ENCODE measurements around the gene KIAA0232.

The KIAA0232 gene

GRCh38 chr4:6856391-6856790 lies 73.9 kb downstream of the KIAA0232 start:
- ATAC-seq = no peak
- no peak for TF ChIP-seq CSDC2 (CRISPR knock-in tag; IDR thresholded peaks at IDR 0.05)

GRCh38 chr4:6857009-6857882 lies 74.7 kb downstream of the KIAA0232 start:
- ATAC-seq = no peak
- TF ChIP-seq OSR1 (CRISPR knock-in tag; IDR thresholded peaks at IDR 0.05) = no peak
- TF ChIP-seq ZFP3 (CRISPR knock-in tag; IDR thresholded peaks at IDR 0.05) = no peak
- no peak for TF ChIP-seq BACH2 (CRISPR knock-in tag; IDR thresholded peaks at IDR 0.05; ENCODE audit: borderline replicate concordance)
- TF ChIP-seq POU6F1 (CRISPR knock-in tag; IDR thresholded peaks at IDR 0.05; ENCODE audit: borderline replicate concordance, low read depth) = no peak
- TF ChIP-seq ZNF565 (CRISPR knock-in tag; conservative IDR thresholded peaks at IDR 0.05; ENCODE audit: low read depth) = no peak
- no peak for TF ChIP-seq ISL1 (CRISPR knock-in tag; IDR thresholded peaks at IDR 0.05)
- no peak for TF ChIP-seq TSHZ2 (CRISPR knock-in tag; IDR thresholded peaks at IDR 0.05)
- no peak for TF ChIP-seq ZNF70 (CRISPR knock-in tag; IDR thresholded peaks at IDR 0.05)
- no peak for TF ChIP-seq ZNF8 (CRISPR knock-in tag; IDR thresholded peaks at IDR 0.05)
- no peak for TF ChIP-seq ZC3H10 (CRISPR knock-in tag; IDR thresholded peaks at IDR 0.05)
- TF ChIP-seq TCF4 (CRISPR knock-in tag; IDR thresholded peaks at IDR 0.05; ENCODE audit: borderline replicate concordance) = no peak
- TF ChIP-seq CSDC2 (CRISPR knock-in tag; IDR thresholded peaks at IDR 0.05) = no peak
- no peak for TF ChIP-seq SNAI2 (CRISPR knock-in tag; IDR thresholded peaks at IDR 0.05)
- TF ChIP-seq PPARA (CRISPR knock-in tag; IDR thresholded peaks at IDR 0.05; ENCODE audit: borderline replicate concordance) = no peak
- no peak for TF ChIP-seq ZFP30 (CRISPR knock-in tag; IDR thresholded peaks at IDR 0.05)
- TF ChIP-seq ESRRG (CRISPR knock-in tag; IDR thresholded peaks at IDR 0.05) = no peak
- no peak for TF ChIP-seq ARNTL (CRISPR knock-in tag; IDR thresholded peaks at IDR 0.05; ENCODE audit: borderline replicate concordance, low read depth)
- TF ChIP-seq TOX (CRISPR knock-in tag; IDR thresholded peaks at IDR 0.05; ENCODE audit: borderline replicate concordance) = no peak

GRCh38 chr4:6858997-6859396 lies 76.5 kb downstream of the KIAA0232 start:
- TF ChIP-seq ZFP30 (CRISPR knock-in tag; IDR thresholded peaks at IDR 0.05) = no peak
- no peak for TF ChIP-seq ZFP3 (CRISPR knock-in tag; IDR thresholded peaks at IDR 0.05)
- no peak for TF ChIP-seq CSDC2 (CRISPR knock-in tag; IDR thresholded peaks at IDR 0.05)
- no peak for TF ChIP-seq PPARA (CRISPR knock-in tag; IDR thresholded peaks at IDR 0.05; ENCODE audit: borderline replicate concordance)
- no peak for TF ChIP-seq SNAI2 (CRISPR knock-in tag; IDR thresholded peaks at IDR 0.05)
- no peak for TF ChIP-seq ISL1 (CRISPR knock-in tag; IDR thresholded peaks at IDR 0.05)
- TF ChIP-seq OSR1 (CRISPR knock-in tag; IDR thresholded peaks at IDR 0.05) = no peak
- no peak for TF ChIP-seq ESRRG (CRISPR knock-in tag; IDR thresholded peaks at IDR 0.05)
- TF ChIP-seq CSRNP3 (CRISPR knock-in tag; IDR thresholded peaks at IDR 0.05) = no peak
- no peak for ATAC-seq

- no peak for TF ChIP-seq ZFP30 (CRISPR knock-in tag; IDR thresholded peaks at IDR 0.05)
- no peak for TF ChIP-seq POU6F1 (CRISPR knock-in tag; IDR thresholded peaks at IDR 0.05; ENCODE audit: borderline replicate concordance, low read depth)
- TF ChIP-seq PATZ1 (CRISPR knock-in tag; IDR thresholded peaks at IDR 0.05; ENCODE audit: borderline replicate concordance) = no peak
- no peak for TF ChIP-seq SNAI2 (CRISPR knock-in tag; IDR thresholded peaks at IDR 0.05)
- TF ChIP-seq RARB (CRISPR knock-in tag; IDR thresholded peaks at IDR 0.05) = no peak
- no peak for TF ChIP-seq ESRRG (CRISPR knock-in tag; IDR thresholded peaks at IDR 0.05)
- no peak for TF ChIP-seq ZNF70 (CRISPR knock-in tag; IDR thresholded peaks at IDR 0.05)
- TF ChIP-seq TOX (CRISPR knock-in tag; IDR thresholded peaks at IDR 0.05; ENCODE audit: borderline replicate concordance) = no peak
- no peak for TF ChIP-seq BACH2 (CRISPR knock-in tag; IDR thresholded peaks at IDR 0.05; ENCODE audit: borderline replicate concordance)
- TF ChIP-seq CREB5 (CRISPR knock-in tag; IDR thresholded peaks at IDR 0.05; ENCODE audit: low read depth) = no peak
- no peak for TF ChIP-seq TCF4 (CRISPR knock-in tag; IDR thresholded peaks at IDR 0.05; ENCODE audit: borderline replicate concordance)
- TF ChIP-seq ZNF8 (CRISPR knock-in tag; IDR thresholded peaks at IDR 0.05) = no peak
- TF ChIP-seq ZFP3 (CRISPR knock-in tag; IDR thresholded peaks at IDR 0.05) = no peak
- no peak for TF ChIP-seq PPARA (CRISPR knock-in tag; IDR thresholded peaks at IDR 0.05; ENCODE audit: borderline replicate concordance)
- ATAC-seq = no peak
Observed at GRCh38 chr4:6859543-6859942, 77.0 kb downstream of the KIAA0232 start.

Data from SK-N-SH treated with all-trans-retinoic acid at 6 μM for 48 hours (cell line).